SIG-M5 treated with dmso at 0.1 percent for 504 hours (cell line): ENCODE measurements around the gene SUPT3H.

ENCODE experiments used
- DNase-seq: peaks from one replicate; lab custom pipeline; 2025; ENCODE audit not compliant: unreplicated experiment; lab: John Stamatoyannopoulos, UW

The SUPT3H gene

GRCh38 chr6:45012687-45013086, 365.0 kb downstream of the SUPT3H start:
- no peak for DNase-seq

- no peak for DNase-seq
These were observed 368.2 kb downstream of the SUPT3H start for GRCh38 chr6:45009576-45009975.

- no peak for DNase-seq
These were observed 370.8 kb downstream of the SUPT3H start for GRCh38 chr6:45006893-45007292.

GRCh38 chr6:45003961-45004360, 373.8 kb downstream of the SUPT3H start:
- no peak for DNase-seq

- peak; percentile 54 for DNase-seq
These were observed 374.3 kb downstream of the SUPT3H start for GRCh38 chr6:45003387-45003786.

- no peak for DNase-seq
These were observed 375.2 kb downstream of the SUPT3H start for GRCh38 chr6:45002390-45003105.

- DNase-seq, result no peak
These were observed 376.1 kb downstream of the SUPT3H start for GRCh38 chr6:45001663-45002062.

GRCh38 chr6:45000833-45001232, 376.9 kb downstream of the SUPT3H start:
- no peak for DNase-seq

- DNase-seq, result no peak
These were observed 378.7 kb downstream of the SUPT3H start for GRCh38 chr6:44999066-44999465.

GRCh38 chr6:44995486-44996132, 382.1 kb downstream of the SUPT3H start:
- no peak for DNase-seq

GRCh38 chr6:44989391-44989790, 388.3 kb downstream of the SUPT3H start:
- no peak for DNase-seq

GRCh38 chr6:44985006-44985405, 392.7 kb downstream of the SUPT3H start:
- no peak for DNase-seq

- no peak for DNase-seq
These were observed 394.0 kb downstream of the SUPT3H start for GRCh38 chr6:44983467-44984365.

GRCh38 chr6:44980841-44981240, 396.9 kb downstream of the SUPT3H start:
- no peak for DNase-seq

- no peak for DNase-seq
These were observed 400.8 kb downstream of the SUPT3H start for GRCh38 chr6:44976677-44977641.

GRCh38 chr6:44974511-44974910, 403.2 kb downstream of the SUPT3H start:
- DNase-seq, result no peak

- no peak for DNase-seq
These were observed 405.0 kb downstream of the SUPT3H start for GRCh38 chr6:44972709-44973108.

- no peak for DNase-seq
These were observed 408.1 kb downstream of the SUPT3H start for GRCh38 chr6:44969446-44970185.

GRCh38 chr6:44967481-44967880, 410.3 kb downstream of the SUPT3H start:
- no peak for DNase-seq
